Measurements from ENCODE around the gene SHH.

The SHH gene

DNA sequence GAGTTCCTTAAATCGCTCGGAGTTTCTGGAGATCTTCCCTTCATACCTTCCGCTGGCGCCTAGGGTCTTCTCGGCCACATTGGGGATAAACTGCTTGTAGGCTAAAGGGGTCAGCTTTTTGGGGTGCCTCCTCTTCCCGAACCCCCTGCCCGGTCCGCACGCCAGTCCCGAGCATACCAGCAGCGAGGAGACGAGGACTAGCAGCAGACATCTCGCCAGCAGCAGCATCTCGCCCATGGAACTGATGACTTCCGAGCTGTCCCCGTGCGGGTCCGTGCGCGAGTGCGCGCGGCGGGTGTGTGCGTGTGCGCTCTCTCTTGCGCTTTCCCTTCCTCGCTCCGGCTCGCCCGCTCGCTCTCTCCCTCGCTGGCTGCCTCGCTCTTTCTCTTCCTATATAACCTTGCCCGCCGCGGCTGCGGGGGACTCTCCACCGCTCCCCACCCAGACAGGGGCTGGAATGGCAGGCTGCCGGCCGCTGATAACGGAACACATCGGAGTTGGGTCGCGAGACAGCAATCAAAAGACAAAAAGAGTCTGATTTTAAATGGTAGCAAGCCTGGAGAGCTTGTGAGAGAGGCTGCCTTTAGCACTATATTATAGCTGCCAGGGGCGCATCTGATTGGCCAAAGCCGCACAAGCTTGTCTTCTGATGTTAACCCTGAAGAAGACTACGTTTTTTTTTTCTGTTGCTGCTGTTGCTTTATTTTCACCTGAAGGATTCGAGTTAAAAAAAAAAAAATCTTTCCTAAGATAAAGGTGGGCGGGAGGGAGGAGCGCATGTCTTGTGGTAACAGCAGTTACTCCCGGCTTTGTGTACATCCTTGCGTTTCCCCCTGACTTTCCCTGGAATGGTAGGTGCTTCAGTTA lies at the start of gene SHH:
SHH (minus strand) TSS at position 569 of the 867 bp plus-strand sequence; CDS start at position 228, 341 bp downstream.
- in situ Hi-C loops (cut with HindIII; ENCODE audit: low sequenced_read_pairs), result no loop called here

DNA sequence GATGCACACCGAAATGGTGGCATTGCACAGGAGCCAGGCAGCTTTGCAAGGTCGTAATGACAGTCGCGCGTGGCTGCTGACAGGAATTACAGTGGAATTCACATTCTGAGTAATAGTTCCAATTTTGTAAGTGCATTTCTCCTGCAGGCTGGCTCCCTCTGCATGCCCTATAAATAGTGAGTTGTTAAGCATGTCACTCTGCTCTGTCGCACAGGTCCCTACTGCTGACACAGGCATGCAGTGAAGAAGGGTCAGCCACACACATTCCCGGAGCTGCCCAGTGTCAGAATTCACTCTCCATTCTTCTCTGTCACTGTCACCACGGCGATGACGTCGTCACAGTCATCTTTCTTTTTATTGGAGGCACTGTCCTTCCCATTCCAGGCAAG lies 49.2 kb upstream of the SHH start:
- in situ Hi-C loops (cut with HindIII; ENCODE audit: low sequenced_read_pairs), result no loop called here

DNA sequence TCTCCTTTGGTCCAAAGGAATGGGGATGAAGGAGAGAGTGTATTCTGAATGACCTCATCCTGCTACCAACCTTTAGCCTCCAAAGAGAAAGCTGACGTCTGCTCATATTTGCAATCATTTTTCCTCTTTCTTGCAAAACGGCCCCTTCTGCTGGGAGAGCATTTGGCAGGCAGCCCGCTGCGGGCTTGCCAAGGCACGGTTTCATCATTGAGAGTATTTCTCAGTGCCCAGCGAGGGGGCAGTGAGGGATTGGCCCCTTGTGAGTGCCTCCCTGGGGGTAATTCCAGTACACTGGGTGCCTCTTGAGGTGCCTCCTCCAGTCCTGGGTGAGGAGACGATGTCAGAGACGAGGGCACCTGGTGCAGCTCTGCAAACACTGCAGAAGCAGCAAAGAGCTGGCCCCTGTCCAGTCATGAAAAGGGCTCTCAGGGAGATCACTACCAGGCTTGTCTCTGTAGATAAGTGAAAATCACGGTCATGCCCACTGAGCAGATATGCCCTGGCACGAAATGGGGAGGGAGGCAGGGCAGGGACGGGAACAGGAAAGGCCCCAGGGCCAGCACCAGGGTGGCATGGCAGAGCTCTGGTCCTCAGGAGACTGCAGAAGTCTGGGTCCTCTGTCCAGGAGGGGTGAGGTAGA lies 48.7 kb upstream of the SHH start:
- in situ Hi-C loops (cut with HindIII; ENCODE audit: low sequenced_read_pairs), result no loop called here

DNA sequence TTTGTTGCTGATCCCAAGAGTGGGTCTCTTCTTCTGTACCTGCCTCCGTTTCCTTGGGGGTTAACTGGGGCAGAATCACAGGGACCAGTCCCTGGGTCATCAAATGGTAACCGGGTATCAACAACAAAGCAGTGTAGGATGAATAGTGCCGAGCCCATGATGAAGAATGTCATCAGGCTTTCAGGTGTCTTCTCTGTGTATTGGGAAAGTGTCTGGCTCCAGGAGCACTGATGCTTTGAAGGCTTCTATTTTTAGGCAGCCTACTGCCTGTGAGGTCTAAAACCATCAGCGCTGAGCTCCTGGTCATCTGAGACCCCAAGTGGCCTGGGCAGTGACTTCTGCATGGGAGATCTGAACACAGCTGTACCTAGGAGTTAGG lies 48.2 kb upstream of the SHH start:
- in situ Hi-C loops (cut with HindIII; ENCODE audit: low sequenced_read_pairs), result no loop called here

DNA sequence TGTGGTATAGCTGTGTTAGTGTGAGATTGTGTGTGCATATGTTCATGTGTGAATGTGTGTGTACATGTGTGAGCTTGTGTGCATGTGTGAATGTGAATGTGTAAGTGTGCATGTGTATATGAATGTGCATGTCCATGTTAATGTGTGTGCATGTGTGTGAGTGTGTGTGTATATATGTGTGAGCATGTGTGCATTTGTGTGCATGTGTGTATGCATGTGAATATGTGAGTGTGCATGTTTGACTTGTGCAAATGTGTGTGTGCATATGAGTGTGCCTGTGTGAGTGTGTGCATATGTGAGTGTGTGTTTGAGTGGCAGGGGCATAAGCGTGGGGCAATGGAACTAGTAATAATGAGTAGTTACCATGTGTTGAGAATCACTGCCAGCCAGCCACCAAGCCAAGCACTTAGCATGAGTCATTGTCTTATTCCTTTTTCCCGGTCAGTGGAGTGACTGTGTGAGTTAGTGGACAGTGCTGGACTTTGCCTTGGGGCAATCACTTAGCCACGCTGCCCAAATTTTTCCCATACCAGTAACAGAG lies 46.3 kb upstream of the SHH start:
- in situ Hi-C loops (cut with HindIII; ENCODE audit: low sequenced_read_pairs), result no loop called here

DNA sequence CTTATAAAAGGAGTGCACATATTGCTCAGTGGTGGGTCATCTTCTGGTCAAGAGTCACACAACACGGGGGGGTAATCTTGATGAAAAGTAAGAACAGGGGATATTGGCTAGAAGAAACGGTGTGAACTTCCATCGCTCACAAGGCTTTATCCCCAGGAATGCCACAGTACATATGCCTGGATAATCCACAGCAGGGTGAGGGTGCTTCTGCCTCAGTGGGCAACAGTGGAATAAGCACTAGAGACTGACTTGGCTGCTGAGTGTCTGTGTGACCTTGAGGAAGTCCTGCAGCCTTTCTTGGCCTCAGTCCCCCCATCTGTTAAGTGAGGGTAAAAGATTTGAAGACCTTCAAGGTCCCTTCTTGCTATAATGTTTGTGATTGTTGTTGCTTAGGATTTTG lies 44.9 kb upstream of the SHH start:
- in situ Hi-C loops (cut with HindIII; ENCODE audit: low sequenced_read_pairs), result no loop called here

DNA sequence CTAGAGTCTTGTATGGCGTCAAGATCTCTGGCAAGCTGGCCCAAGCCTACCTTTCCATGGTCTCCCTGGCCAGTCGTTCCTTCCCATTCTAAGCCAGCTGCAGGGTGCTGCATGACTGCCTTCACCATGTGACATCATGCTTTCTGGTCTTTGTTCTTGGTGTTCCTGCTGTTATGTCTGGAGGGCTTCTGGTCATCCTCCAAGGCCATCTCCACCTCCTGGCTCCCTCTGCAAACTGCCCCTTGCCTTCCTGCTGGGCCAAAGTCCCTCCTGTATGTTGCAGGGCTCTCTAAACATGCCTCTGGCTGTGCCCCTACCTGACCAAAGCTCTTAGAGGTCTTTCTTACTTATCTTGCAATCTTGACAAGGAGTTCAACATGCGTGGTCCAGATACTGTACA lies 44.4 kb upstream of the SHH start:
- in situ Hi-C loops (cut with HindIII; ENCODE audit: low sequenced_read_pairs), result no loop called here

DNA sequence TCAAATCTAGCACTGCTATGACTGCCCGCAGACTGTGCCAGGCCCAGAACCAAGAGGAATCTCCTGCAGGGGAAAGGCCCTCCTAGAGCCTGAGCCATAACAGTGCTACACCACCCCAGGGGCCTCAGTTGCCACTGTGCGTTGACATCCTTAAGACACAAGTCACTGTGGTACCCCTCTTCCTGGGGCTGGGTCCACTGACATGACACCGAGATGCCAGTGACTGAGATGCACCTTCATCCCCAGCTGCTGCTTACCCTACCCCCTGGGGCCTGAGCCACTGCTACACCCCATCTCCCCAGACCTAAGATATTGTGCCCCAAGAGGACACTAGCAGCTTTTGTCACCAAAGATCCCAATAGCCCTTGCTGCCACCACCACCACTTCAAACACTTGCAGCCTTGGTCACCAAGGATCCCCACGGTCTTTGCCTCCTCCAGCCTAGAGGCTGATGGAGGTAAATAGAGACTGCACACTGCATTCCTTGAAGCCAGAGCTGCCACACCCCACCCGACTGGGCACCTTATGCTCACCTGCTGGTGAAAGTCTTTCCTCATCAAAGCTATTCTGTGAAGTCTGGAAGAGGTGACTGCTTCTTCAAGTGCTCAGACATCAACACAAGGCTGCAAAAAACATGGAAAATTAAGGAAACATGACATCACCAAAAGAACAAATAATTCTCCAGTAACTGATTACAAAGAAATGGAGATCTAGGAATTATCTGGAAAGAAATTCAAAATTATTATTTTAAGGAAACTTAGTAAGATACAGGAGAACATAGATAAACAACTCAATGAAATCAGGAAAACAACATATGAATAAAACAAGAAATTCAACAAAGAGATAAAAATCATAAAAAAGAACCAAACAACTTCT lies 40.4 kb upstream of the SHH start:
- in situ Hi-C loops (cut with HindIII; ENCODE audit: low sequenced_read_pairs), result no loop called here

DNA sequence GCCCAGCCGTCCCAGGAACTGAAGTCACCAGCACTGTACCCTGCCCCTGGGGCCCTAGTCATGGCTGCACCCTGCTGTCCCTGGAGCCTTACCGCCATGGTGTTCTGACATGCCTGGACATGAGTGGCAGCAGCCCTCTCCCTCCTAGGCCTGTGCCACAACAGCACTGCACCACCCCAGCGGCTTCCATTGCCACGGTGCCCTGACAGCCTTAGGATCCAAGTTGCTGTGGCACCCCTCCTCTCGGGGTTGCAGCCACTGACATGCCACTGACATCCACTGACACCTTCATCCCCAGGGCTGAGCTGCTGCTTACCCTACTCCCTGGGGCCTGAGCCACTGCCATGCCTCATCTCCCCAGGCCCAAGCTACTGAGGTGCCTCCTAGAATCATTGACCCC lies 39.6 kb upstream of the SHH start:
- in situ Hi-C loops (cut with HindIII; ENCODE audit: low sequenced_read_pairs), result no loop called here

DNA sequence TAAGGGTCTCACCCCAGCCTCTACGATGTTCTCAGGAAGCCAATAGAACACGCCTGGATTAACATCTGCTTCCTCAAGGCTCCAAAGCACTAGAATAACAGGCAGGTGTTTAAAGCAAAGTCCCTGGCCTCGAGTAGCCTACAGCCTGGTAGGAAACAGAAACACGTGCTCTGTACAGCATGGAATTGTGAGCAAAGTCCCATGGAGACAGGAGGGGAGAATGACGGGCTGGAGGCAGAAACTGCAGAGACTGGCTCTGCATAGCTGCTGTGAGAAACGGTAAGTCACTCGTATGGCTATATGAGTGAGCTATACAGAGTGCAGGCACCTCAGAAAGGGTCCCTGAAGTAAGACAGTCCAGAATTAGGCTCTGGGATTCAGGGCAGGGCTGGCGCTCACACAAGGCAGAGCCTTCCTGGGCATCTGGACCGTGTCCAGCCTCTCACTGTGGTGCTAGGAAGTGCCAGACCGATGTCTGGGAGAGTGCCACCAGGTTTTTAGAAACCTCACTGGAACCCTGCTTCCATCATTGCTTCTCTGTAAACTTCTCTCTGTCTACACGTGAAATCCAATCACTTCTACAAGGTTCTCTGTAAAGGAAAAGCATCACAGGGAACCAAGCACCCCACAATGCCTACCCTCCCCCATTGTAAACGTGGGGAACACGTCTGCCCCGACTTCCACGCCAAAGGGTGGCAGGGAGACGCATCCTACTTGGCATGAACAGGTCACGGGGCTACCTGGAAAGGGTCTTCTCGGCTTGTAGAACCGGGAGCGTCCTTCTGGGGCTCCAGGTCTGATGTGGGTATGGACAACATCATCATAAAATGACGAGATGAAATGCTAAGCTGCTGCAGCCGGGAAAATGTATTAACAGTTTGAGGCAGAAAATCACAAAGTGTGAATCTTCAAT lies 38.8 kb upstream of the SHH start:
- in situ Hi-C loops (cut with HindIII; ENCODE audit: low sequenced_read_pairs), result no loop called here

DNA sequence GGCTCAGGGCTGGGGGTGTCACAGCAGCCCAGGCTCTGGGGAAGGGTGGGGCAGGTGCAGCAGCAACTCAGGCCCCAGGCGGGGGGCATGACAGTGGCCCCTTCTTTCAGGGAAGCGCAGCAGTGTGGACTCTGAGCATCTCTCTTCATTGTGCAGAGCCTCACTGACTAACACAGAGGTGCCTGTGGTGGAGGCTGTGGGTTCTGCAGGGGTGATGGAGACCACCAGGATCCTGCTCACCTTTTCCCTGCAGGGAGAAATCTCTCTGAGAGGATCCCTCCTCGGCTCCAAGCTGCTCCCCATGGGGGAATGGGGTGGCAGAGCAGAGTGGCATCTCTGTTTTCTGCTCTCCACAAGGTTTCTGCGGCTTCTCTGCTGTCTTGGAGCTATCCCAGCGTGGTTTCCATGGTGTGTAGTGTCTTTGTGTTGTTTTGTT lies 37.8 kb upstream of the SHH start:
- in situ Hi-C loops (cut with HindIII; ENCODE audit: low sequenced_read_pairs), result no loop called here

DNA sequence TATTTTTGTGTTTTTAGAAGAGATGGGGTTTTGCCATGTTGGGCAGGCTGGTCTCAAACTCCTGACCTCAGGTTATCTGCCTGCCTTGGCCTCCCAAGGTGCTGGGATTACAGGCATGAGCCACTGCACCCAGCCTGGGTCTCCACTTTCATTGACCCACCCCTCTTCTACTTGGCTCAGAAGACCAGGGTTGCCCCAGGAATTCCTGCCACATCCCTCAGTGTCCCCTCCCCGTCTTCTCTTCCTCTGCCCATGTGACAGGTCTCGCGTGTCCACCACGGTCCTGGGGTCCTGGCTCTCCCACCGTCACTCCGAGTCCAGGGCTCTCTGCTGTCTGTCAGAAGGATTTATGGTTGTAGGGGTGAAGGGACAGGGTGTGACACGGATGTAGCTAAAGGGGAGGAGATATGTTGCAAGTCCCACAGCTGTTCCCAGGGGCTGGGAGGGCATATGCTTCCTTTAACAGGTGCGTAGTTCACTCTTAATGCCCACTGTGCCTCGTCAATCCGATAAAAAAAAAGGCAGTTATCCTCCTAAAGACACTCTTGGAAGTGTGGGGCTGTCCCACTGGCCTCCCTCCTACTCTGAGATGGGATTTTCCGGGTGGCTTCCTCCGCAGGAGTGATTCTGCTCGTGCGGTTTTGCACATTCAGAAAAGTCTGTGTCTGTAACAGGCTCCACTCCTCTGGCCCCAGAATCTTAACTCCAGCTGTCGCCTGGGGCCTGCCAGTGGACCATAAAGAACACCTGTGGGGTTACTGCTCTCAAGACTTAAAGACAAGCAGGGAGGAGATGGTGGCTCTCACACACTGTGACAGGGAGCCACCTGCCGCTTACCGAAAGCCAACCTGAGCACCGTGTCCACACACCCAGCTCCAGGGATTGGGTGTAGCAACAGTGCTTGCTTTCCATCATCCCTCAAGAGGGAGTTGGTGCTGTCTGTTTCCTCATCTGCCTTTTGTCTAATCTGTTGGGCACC lies 36.7 kb upstream of the SHH start:
- in situ Hi-C loops (cut with HindIII; ENCODE audit: low sequenced_read_pairs), result no loop called here

DNA sequence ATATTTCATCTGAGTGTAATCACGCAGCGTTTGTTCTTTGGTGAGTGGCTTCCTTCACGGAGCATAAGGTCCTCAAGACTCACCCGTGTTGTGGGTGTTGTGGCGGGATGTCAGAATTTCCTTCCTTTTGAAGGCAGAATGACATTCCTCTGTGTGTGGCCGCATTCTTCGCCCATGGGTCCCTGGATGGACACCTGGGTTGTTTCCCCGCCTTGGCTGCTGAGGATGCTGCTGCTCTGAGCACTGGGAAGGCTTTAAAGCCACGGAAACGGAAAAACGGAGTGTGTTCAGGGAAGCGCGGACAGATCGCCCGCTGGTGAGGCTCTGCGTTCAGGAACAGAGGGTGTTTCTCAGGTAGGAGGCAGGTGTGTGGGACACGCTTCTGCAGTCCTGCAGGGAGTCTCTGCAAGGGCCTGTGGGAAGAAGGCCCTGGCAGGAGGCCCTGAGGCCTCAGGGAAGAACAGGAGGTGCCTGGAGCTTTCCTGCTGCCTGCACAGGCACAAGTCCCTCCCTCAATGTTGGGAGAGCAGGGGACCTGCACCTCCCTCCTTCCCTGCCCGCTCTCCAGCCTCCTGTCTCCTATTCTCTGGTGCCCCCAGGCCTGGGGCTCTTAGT lies 35.7 kb upstream of the SHH start:
- in situ Hi-C loops (cut with HindIII; ENCODE audit: low sequenced_read_pairs), result no loop called here

DNA sequence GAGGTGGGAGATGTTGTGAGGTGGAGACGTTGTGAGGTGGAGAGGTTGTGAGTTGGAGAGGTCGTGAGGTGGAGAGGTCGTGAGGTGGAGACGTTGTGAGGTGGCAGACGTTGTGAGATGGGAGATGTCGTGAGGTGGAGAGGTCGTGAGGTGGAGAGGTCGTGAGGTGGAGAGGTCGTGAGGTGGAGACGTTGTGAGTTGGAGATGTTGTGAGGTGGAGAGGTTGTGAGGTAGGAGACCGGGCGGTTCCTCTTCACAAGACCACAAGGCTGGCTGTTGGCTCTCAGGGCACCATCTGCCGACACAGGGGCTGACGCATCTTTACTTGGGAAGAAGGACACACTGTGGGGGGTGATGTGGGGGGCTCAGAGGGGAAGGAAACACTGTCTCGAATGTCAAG lies 34.7 kb upstream of the SHH start:
- in situ Hi-C loops (cut with HindIII; ENCODE audit: low sequenced_read_pairs), result no loop called here

DNA sequence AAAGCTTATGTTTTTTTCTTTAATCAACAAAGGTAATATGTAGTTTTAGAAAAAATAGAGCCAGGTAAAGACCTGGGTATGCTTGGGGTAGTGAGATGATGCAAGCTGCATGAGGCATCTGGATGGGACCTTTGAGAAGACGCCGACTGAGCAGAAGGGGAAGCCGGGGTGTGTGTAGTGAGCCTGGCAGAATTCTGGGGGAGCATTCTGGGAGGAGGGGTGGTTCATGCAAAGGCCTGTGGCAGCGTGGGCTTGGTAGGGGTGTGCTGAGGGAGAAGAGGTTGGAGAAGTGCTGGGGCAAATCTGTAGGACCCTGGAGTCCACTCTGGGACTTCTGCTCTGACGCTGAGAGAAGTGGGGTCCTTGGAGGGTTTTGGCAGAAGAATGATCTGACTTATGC lies 33.9 kb upstream of the SHH start:
- in situ Hi-C loops (cut with HindIII; ENCODE audit: low sequenced_read_pairs), result no loop called here

DNA sequence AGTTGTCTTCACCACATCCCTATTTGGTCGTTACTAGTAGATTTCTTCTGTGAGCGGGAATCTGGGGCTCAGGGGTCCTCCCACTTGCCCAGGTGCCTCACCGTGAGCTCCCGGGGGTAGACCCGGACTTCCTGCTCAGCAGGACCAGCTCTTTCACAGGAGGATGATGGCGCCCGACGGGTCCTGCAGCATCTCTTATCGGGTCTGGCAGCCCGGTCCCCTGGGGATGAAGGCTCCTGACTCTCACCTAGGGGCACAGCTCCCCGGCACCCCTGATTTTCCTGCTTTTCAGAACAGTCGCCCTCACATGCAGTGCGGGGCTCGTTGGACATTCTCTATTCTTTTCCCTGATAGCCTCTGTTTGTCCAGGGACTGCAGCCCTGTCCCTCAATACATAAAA lies 33.0 kb upstream of the SHH start:
- in situ Hi-C loops (cut with HindIII; ENCODE audit: low sequenced_read_pairs), result no loop called here

DNA sequence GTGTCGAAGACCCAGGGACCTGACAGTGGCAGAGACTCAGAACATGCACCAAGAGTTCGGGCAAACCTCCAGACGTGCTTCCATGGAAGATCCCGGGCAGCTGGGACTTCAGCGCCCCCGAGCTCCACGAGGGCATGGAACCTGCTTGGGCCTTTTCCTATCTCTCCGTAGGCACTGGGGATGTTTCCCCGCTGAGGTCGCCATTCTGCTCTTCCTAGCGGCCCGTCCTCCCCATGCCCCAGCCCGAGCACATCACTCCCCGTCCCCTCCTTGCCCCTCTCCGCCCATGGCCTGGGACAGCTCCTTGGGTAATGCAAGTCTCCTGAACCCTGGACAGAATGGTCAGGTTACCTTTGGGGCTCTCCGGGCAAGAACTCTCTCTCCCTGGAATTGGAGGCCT lies 32.3 kb upstream of the SHH start:
- in situ Hi-C loops (cut with HindIII; ENCODE audit: low sequenced_read_pairs), result no loop called here

DNA sequence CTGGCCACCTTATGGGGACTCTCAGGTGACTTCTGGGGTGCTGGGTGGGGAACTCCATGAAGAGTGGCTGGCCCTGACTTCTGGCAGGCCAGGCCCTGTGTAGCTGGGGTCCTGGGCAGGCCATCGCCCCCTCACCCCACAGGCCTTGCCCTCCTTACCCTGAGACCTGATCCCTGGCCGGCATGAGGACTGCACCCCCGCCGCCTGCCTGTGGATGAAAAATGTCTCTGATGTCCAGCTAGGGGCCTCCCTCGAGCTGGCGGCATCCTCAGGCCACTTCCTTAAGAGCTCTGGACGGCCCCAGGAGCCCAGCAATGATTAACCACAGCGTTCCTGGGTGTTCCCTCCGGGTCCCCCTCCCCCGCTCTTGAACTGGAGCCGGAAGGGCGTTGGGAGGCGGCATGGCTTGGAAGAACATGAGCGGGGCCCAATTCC lies 31.8 kb upstream of the SHH start:
- in situ Hi-C loops (cut with HindIII; ENCODE audit: low sequenced_read_pairs), result no loop called here

Measured in DLD1 (cell line).